GM19395 (cell line): ENCODE data around the gene FZD10.

Source experiments
- ATAC-seq: cut with Tn5 transposase; IDR thresholded peaks from one replicate; pipeline ENCODE4 v1.9.1; 2021; ENCODE audit warnings: mild to moderate bottlenecking, moderate library complexity; ENCODE audit not compliant: unreplicated experiment

FZD10 gene, protein sequence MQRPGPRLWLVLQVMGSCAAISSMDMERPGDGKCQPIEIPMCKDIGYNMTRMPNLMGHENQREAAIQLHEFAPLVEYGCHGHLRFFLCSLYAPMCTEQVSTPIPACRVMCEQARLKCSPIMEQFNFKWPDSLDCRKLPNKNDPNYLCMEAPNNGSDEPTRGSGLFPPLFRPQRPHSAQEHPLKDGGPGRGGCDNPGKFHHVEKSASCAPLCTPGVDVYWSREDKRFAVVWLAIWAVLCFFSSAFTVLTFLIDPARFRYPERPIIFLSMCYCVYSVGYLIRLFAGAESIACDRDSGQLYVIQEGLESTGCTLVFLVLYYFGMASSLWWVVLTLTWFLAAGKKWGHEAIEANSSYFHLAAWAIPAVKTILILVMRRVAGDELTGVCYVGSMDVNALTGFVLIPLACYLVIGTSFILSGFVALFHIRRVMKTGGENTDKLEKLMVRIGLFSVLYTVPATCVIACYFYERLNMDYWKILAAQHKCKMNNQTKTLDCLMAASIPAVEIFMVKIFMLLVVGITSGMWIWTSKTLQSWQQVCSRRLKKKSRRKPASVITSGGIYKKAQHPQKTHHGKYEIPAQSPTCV

GRCh38 chr12:130162267-130162666 lies at the start of gene FZD10:
TSS of gene FZD10 (plus strand) at chr12:130162464. CDS start at chr12:130162943, 479 bp downstream.
- no peak for ATAC-seq

DNA sequence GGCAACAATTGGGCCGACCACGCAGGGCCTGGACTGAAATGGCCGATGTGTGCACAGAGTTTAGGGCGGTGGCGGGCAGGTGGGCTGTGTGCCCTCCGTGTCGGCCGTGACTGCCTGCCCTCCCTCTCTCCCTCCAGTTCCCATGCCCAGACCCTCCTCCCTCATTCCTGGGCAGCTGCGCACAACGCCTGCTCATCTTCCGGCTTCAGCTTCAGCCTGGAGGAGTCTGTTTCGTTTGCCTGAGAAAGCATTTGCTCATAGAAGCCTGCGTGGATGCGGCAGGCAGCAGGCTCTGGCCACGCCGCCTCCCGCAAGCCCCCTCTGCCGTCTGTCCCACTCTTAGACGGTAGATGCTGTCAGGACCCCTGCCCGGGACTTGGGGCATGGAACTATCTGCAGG lies 47.3 kb upstream of the FZD10 start:
- no peak for ATAC-seq

DNA sequence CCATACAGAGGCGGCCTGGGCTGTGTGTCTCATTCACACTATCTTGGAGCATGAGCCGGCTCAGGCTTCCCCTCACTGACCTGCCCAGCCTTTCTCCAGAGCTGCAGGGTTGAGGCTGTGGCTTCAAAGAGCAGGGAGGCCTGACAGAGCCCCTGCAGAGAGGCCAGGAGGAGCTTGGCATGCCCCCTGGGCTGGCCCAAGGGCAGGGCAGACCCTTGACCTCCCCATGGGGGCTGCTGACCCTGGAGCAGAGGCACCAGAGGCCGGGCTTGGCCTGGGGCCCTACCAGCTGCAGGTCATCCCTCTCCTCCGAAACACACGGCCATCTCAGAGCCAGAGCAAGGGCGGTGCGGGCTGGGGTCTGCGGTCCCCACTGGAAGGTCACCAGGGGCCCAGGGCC lies 46.6 kb upstream of the FZD10 start:
- no peak for ATAC-seq

GRCh38 chr12:130116791-130117190 lies 45.5 kb upstream of the FZD10 start:
- ATAC-seq = no peak

DNA sequence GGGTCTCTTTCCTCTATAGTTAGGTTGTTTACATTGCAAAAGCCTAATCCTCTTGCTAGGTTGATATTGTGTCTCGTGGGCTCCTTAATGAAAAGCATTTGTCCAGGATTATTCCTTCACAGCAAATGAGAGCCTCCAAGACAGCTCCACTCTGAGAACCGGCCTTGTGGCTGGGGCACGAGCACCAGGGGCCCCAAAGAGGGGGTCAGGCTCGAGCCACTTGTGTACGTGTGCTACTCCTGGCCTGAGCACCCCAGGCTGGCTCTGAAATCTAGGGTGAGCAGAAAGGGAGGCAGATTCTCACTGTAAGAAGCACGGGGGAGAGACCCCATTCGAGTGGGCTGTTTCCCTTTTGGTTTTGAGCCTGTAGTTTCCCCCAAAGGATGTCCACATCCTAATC lies 45.0 kb upstream of the FZD10 start:
- ATAC-seq = no peak

- ATAC-seq = no peak
Observed at GRCh38 chr12:130117701-130118100, 44.6 kb upstream of the FZD10 start.

DNA sequence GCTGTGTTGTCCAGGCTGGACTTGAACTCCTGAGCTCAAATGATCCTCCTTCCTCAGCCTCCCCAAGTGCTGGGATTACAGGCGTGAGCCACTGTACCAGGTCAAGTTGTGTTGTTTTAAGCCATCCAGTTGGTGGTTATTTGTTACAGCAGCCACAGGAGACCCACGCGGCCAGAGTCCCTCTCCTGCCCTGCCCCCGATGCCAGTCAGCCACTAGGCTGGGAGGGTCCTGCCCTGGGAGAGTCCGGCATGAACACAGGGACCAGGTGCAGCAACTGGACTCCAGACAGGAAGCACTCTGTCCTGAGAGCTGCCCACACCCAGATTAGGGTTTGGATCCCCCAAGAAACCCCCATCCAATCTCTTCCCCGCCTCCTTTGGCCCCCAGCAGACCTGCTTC lies 44.1 kb upstream of the FZD10 start:
- ATAC-seq = no peak

DNA sequence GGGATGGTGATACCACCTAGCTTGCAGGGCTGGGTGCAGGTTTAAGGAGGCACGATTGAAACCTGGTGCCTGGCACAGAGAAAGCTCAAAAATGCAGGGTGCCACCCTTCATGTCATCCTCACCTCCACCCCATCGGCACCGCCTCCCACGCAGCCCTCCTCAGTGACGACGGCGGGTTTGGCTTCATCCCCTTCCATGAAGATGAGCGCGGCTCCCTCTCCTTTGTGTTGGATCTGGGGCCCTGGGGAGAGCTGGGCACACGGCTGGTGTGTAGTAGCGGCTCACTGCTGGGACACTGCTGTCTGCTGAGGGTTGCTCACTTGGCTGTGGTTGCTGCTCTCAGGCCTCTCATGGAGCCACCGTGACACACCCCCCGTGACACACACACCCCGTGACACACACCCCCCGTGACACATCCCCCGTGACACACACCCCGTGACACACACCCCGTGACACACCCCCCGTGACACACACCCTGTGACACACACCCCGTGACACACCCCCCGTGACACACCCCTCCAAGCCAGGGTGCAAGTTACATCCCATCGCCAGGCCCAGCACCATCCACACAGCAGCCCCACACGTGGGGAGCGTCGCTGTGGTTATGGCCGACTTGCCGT lies 42.9 kb upstream of the FZD10 start:
- ATAC-seq = no peak

DNA sequence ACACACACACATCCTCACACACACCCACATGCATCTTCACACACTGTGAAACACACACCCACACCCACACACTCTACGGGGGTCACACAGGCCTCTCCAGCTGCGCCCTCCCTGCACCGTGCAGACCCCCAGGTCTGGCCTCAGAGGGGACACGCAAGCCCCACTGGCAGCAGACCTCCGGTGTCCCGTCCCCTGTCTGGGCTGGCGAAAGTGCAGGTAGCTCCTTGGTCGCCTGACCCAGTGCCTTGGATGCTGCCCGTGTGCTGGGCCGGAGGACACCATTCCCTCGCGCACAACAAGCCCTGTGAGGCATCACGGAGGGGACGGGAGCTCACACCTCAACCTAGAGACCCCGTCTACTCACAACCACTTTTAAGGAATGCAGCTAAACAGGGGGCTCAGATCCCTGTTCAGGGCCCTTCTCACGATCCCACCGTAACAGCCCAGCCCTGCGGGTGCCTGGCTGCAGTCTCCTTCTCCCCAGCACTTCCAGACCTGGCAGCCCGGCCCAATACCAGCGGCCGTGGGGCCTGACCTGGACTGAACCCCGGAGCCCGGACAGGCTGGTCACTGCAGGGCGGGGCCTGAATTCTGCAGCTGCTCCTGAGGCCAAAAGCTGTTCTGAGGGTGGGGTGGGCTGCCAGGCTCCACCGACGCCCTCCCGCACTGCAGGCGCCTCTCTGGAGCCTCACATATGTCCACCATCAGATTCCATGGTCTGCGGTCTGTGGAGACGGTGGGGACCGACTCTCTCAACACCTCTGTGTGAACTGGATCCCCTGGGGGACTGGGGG lies 42.1 kb upstream of the FZD10 start:
- ATAC-seq = no peak

GRCh38 chr12:130121226-130122000 lies 40.9 kb upstream of the FZD10 start:
- ATAC-seq = no peak

- ATAC-seq = no peak
Observed at GRCh38 chr12:130122356-130122755, 39.9 kb upstream of the FZD10 start.

DNA sequence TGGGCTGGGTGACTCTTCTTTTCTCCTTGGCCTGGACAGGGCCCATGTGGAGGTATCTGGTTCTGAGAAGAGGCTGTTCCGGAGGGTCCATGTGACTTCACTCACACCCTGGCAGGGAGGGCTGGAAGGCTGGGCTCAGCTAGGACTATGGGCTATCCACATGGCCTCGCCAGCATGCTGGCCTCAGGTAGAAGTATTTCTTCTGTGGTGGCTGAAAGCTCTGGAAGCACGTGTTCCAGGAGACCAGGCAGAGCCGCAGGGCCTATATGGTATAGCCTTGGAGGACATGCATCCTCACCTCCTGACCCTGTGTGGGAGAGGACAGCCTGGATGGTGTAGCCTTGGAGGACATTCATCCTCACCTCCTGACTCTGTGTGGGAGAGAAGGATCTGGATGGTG lies 38.2 kb upstream of the FZD10 start:
- ATAC-seq = no peak

DNA sequence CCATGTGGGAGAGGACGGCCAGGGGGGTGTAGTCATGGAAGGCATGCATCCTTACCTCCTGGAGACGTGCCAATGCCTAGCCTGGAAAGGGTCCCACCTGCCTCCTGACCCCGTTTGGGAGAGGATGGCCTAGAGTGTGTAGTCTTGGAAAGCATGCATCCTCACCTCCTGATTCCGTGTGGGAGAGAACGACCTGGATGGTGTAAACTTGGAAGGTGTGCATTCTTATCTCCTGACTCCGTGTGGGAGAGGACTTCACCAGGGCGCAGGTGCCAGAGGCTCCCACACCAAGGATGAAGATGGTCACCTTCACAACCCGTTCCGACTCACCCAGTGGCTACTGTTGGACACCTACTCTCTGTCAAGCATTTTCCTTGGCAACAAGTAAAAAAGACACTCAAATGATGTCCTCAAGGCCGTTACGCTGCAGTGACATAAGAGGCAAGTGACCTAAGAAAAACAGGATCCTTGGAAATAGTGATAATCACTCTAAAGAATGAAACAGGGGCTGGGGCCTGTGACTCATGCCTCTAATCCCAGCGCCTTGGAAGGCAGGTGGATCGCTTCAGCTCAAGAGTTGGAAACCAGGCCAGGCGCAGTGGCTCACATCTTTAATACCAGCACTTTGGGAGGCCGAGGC lies 37.5 kb upstream of the FZD10 start:
- ATAC-seq = no peak

GRCh38 chr12:130126023-130126432 lies 36.2 kb upstream of the FZD10 start:
- ATAC-seq = no peak

DNA sequence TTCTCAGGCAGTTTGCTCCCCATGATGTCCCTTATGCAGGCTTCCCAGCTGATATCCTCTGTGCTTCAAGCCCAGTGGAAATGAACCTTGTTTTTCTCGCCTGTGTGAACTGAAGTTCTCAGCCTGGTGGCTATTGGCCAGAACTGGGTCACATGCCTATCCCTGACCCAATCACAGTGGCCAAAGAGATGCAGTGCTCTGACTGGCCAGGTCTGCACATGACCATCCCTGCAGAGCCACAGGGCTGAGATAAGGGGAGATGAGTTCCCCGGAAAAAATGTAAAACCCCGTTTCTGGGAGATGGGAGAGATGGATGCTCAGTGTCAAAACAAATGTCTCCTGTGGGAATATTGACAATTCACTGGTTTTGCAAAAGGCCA lies 34.7 kb upstream of the FZD10 start:
- ATAC-seq = no peak

- ATAC-seq = no peak
Observed at GRCh38 chr12:130127912-130128789, 34.1 kb upstream of the FZD10 start.

DNA sequence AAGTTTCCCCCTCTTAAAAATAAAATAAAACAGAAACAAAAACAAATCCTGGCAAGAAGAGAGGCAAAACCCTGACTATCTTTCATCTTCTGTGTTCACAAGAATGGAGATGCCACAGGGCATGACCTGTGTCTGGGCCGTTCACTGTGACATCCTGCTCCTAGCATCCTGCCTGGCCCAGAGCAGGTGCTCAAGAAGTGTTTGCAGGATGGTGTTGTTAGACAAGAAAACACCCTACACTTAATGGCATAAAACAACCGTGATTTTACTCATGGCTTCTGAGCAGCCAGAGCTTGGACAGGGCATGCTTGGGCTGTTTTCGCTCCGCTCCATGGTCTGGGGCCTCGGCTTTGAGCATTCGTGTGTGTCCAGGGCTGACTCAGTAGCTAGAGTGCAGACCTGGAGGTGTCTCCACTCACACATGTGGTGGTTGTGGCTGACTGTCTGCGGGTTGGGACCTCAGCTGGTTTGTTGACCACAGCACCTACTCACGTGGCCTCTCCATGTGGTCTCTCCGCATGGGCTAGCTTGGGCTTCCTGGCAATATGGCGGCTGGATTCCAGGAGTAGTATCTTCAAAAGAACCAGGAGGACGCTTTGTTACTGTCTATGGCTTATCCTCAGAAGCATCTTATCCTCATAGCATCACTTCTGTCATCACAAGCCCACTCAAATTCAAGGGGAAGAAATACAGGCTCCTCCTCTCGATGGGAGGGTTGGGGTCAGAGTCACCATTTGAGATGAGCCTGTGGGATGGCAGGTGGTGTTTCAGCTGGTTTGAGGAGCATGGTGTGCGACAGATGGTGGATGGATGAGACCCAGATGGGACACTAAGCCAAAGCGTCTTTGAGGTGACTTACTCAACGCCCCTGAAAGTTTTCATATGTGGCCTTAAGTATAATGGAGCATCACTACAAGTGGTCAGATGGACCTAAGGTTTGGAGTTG lies 33.2 kb upstream of the FZD10 start:
- ATAC-seq = no peak

- ATAC-seq = no peak
Observed at GRCh38 chr12:130130346-130130745, 31.9 kb upstream of the FZD10 start.
